ENCODE results near the gene PIK3CB. TPM values are rescaled to one million over a fixed set of nuclear protein-coding genes. Genes with fewer than 3 reads are reported as not detected.

The PIK3CB gene
- total and polyA plus RNA-seq, 10 of the 15 experiments (the other 5 are each of a cell fraction or from before 2014, with no cell fraction given): 5.0 to 18.4 (median 10.4) TPM

GRCh38 chr3:138670407-138670806 lies 164.3 kb downstream of the PIK3CB start:
- H2AFZ ChIP-seq (ENCODE audit: control insufficient read depth, low read depth, low read length): no peak overlapping the region
- no peak overlapping the region for H3K4me3 ChIP-seq
- SMC1A ChIA-PET (ENCODE audit: uncharacterized antibody, unreplicated experiment): interaction anchor here (1.0 to 1.5 kb wide), 4 partner anchors 16 to 45 kb away, joined by 3 to 5 read pairs (median 4); no protein-coding TSS in a partner anchor
- no TSS peak for BruUV-seq (replicated peaks)
- no peak for TF ChIP-seq CBX5 (IDR thresholded peaks at IDR 0.05; ENCODE audit: low read depth)
- no peak for TF ChIP-seq E4F1 (IDR thresholded peaks at IDR 0.05; ENCODE audit: borderline replicate concordance, partially characterized antibody)
- TF ChIP-seq EED (IDR thresholded peaks at IDR 0.05; ENCODE audit: low read depth): no peak
- no peaks in the 10 kb centered on the region for H3K79me2 ChIP-seq (ENCODE audit: control insufficient read depth, insufficient read depth, low read length)
- no peaks in the 10 kb centered on the region for H3K4me1 ChIP-seq (ENCODE audit: control insufficient read depth, insufficient read depth, low read length)
- DNase-seq (ENCODE audit: low read depth, low spot score) (no peak), FAIRE-seq (no peak), ATAC-seq (no peak)
- H3K9me3 ChIP-seq (replicated peaks; ENCODE audit: control insufficient read depth, insufficient read depth, low read length): peaks cover 3% of the 10 kb centered on the region; the same call in 2 of the 3 replicates
- no peak overlapping the region for H3K27ac ChIP-seq (ENCODE audit: control insufficient read depth, insufficient read depth)
- no peak overlapping the region for H3K4me2 ChIP-seq (ENCODE audit: control insufficient read depth, insufficient read depth)
- CTCF ChIA-PET: interaction anchor here (0.9 to 1.2 kb wide), 5 partner anchors 27 to 245 kb away, joined by 3 to 6 read pairs (median 5); no protein-coding TSS in a partner anchor
- H3K27me3 ChIP-seq (replicated peaks in 1 of 2; ENCODE audit: control insufficient read depth in 2 of 2, insufficient read depth in 2 of 2, low read length in 1 of 2): no peaks in the 10 kb centered on the region
- RAD21 ChIA-PET (ENCODE audit: unreplicated experiment): interaction anchor here (1.2 to 1.5 kb wide), 3 partner anchors 16 to 245 kb away, joined by 4 to 6 read pairs (median 4); partner anchors contain the start of gene CEP70
- POLR2A ChIA-PET: no interaction called here
- H3K36me3 ChIP-seq (ENCODE audit: control insufficient read depth in 2 of 2, insufficient read depth in 2 of 2, low read length in 1 of 2): no peaks in the 10 kb centered on the region
- H3K9ac ChIP-seq (ENCODE audit: control insufficient read depth, insufficient read depth, low read length): no peak overlapping the region
- no peaks in the 10 kb centered on the region for H4K20me1 ChIP-seq (ENCODE audit: control insufficient read depth, insufficient read depth)
- in situ Hi-C loops (cut with MboI): no loop called here
- intact Hi-C loops (cut with micrococcal nuclease; ENCODE audit: unreplicated experiment): no loop called here

GRCh38 chr3:138668107-138668506 lies 166.6 kb downstream of the PIK3CB start:
- no peak overlapping the region for H3K9ac ChIP-seq (ENCODE audit: control insufficient read depth, insufficient read depth, low read length)
- no peak for ATAC-seq
- no peak overlapping the region for H3K4me3 ChIP-seq
- no peaks in the 10 kb centered on the region for H3K79me2 ChIP-seq (ENCODE audit: control insufficient read depth, insufficient read depth, low read length)
- H3K27me3 ChIP-seq (replicated peaks in 1 of 2; ENCODE audit: control insufficient read depth in 2 of 2, insufficient read depth in 2 of 2, low read length in 1 of 2): no peaks in the 10 kb centered on the region
- DNase-seq (ENCODE audit: low read depth, low spot score): no peak
- WGBS (ENCODE audit: insufficient coverage, insufficient replicate concordance, low lambda C conversion rate, missing lambda C conversion rate): 89% methylated on average over 1 of the region's 1 CpG
- CTCF ChIA-PET: no interaction called here
- no peak overlapping the region for H2AFZ ChIP-seq (ENCODE audit: control insufficient read depth, low read depth, low read length)
- no peaks in the 10 kb centered on the region for H4K20me1 ChIP-seq (ENCODE audit: control insufficient read depth, insufficient read depth)
- no peaks in the 10 kb centered on the region for H3K4me1 ChIP-seq (ENCODE audit: control insufficient read depth, insufficient read depth, low read length)
- H3K36me3 ChIP-seq (ENCODE audit: control insufficient read depth in 2 of 2, insufficient read depth in 2 of 2, low read length in 1 of 2): peaks cover 0 to 6% of the 10 kb centered on the region in 2 experiments; a peak in 1 of 4 replicates
- FAIRE-seq: no peak
- no TSS peak for BruUV-seq (replicated peaks)
- no peak overlapping the region for H3K4me2 ChIP-seq (ENCODE audit: control insufficient read depth, insufficient read depth)
- in situ Hi-C loops (cut with MboI): no loop called here
- POLR2A ChIA-PET: no interaction called here
- SMC1A ChIA-PET (ENCODE audit: uncharacterized antibody, unreplicated experiment): no interaction called here
- no peaks in the 10 kb centered on the region for H3K9me3 ChIP-seq (replicated peaks; ENCODE audit: control insufficient read depth, insufficient read depth, low read length)
- RAD21 ChIA-PET (ENCODE audit: unreplicated experiment): no interaction called here
- H3K27ac ChIP-seq (ENCODE audit: control insufficient read depth, insufficient read depth): no peak overlapping the region
- intact Hi-C loops (cut with micrococcal nuclease; ENCODE audit: unreplicated experiment): no loop called here
- no peak for TF ChIP-seq MLLT1 (IDR thresholded peaks at IDR 0.05)
- no peak for TF ChIP-seq ZNF384 (IDR thresholded peaks at IDR 0.05; ENCODE audit: borderline replicate concordance, low read depth, low read length)
- no peak for TF ChIP-seq BCL11A (IDR thresholded peaks at IDR 0.05; ENCODE audit: low read depth, low read length)
- no peak for TF ChIP-seq GATAD2B (conservative IDR thresholded peaks at IDR 0.05; ENCODE audit: low read depth)
- no peak for TF ChIP-seq PAX8 (IDR thresholded peaks at IDR 0.05)
- TF ChIP-seq NFYA (IDR thresholded peaks at IDR 0.05; ENCODE audit: borderline replicate concordance, low read depth, low read length): no peak
- TF ChIP-seq PBX3 (IDR thresholded peaks at IDR 0.05; ENCODE audit: insufficient replicate concordance, low read depth, low read length): no peak
- no peak for TF ChIP-seq ZNF207 (IDR thresholded peaks at IDR 0.05; ENCODE audit: borderline replicate concordance)
- TF ChIP-seq ATF3 (IDR thresholded peaks at IDR 0.05; ENCODE audit: borderline replicate concordance, extremely low read depth, low read depth, low read length): no peak
- no peak for TF ChIP-seq WRNIP1 (IDR thresholded peaks at IDR 0.05; ENCODE audit: borderline replicate concordance, low read depth, low read length)
